HepG2 (cell line): Measurements from ENCODE around the gene ADGRD1. TPM values are rescaled to one million over a fixed set of nuclear protein-coding genes. Genes with fewer than 3 reads are reported as not detected.
A peak's percentile ranks its signal among the peaks of the same experiment; 100 is the strongest.

Source experiments
- ATAC-seq: fragments of 200-7000 bp; cut with Tn5 transposase; 3 replicates; pipeline ENCODE4 v1.9.1; 2020; ENCODE audit warnings: mild to moderate bottlenecking, moderate library complexity
- BruUV-seq: library from RNA; stranded (reverse); fragments of 400-500 nt; replicated peaks from 2 replicates; lab custom pipeline; 2021; lab: Mats Ljungman, UMichigan
- CTCF ChIA-PET: fragments of 300-600 bp; formaldehyde crosslinking; extraction: SDS; loops from one replicate; lab custom pipeline; 2021; ENCODE audit warnings: low total read pairs, inconsistent platforms, low intra/inter-chr PET ratio; lab: Yijun Ruan, JAX
- POLR2A ChIA-PET: fragments of 350-600 bp; sonication (Branson Sonifier 250); formaldehyde crosslinking; loops from one replicate; lab custom pipeline; 2020; ENCODE audit warnings: antibody characterized with exemption, inconsistent platforms; lab: Yijun Ruan, JAX
- DNase-seq: peaks from one replicate; pipeline ENCODE4 v3.0.0-alpha.2; 2015; ENCODE audit warnings: low spot score
- FAIRE-seq: peaks from 3 replicates; lab custom pipeline; 2011; peaks lifted over from hg19 to GRCh38; lab: Jason Lieb, UNC
- H2AFZ ChIP-seq: one replicate; pipeline ENCODE4 v1.6.1; 2011; ENCODE audit warnings: low read length, inconsistent platforms
- H3K27ac ChIP-seq: fragments of 300-600 bp; 3 replicates; pipeline ENCODE4 v1.8.0; 2011; ENCODE audit warnings: mixed run types, mild to moderate bottlenecking, mixed read lengths, low read length, inconsistent platforms; ENCODE audit not compliant: insufficient read depth; ENCODE audit errors: extremely low read length
- H3K27me3 ChIP-seq, 2 experiments: fragments of 200-600 bp in 1 of 2; 2 replicates in 1 of 2; 3 replicates in 1 of 2; pipeline versions ENCODE4 v1.6.0 to v1.8.0; 2011; ENCODE audit warnings: low read length in 2 of 2, mild to moderate bottlenecking in 2 of 2, moderate library complexity in 2 of 2, inconsistent platforms in 1 of 2; ENCODE audit not compliant: insufficient read depth in 2 of 2, control insufficient read depth in 1 of 2
- H3K36me3 ChIP-seq, 2 experiments: fragments of 200-600 bp in 1 of 2; replicated peaks in 1 of 2; 2 replicates in 1 of 2; 3 replicates in 1 of 2; pipeline versions ENCODE4 v1.5.1 to v1.8.0; 2011; ENCODE audit warnings: low read length in 2 of 2, inconsistent platforms in 1 of 2; ENCODE audit not compliant: insufficient read depth in 2 of 2, control insufficient read depth in 1 of 2
- H3K4me1 ChIP-seq: 2 replicates; pipeline ENCODE4 v1.5.1; 2012; ENCODE audit warnings: low read length, inconsistent platforms; ENCODE audit not compliant: insufficient read depth
- H3K4me2 ChIP-seq: 2 replicates; pipeline ENCODE4 v1.6.0; 2011; ENCODE audit warnings: low read depth, low read length, inconsistent platforms
- H3K4me3 ChIP-seq, 3 experiments: fragments of 200-600 bp in 1 of 3; sonication (generic), shearing (Covaris generic) in 1 of 3; replicated peaks in 1 of 3; 2 replicates each; pipeline ENCODE4 v1.5.1; 2011 to 2016; ENCODE audit warnings: low read length in 3 of 3, inconsistent platforms in 2 of 3, low read depth in 2 of 3, mild to moderate bottlenecking in 2 of 3, control low read depth in 1 of 3, mixed read lengths in 1 of 3; ENCODE audit not compliant: insufficient read depth in 1 of 3
- H3K79me2 ChIP-seq: one replicate; pipeline ENCODE4 v1.6.1; 2011; ENCODE audit warnings: low read length, inconsistent platforms; ENCODE audit not compliant: insufficient read depth
- H3K9ac ChIP-seq: 2 replicates; pipeline ENCODE4 v1.6.0; 2011; ENCODE audit warnings: mild to moderate bottlenecking, low read depth, low read length, inconsistent platforms; ENCODE audit not compliant: insufficient read depth
- H3K9me3 ChIP-seq: 2 replicates; pipeline ENCODE4 v1.5.1; 2012; ENCODE audit warnings: mild to moderate bottlenecking, low read length
- H4K20me1 ChIP-seq: 2 replicates; pipeline ENCODE4 v1.6.0; 2011; ENCODE audit warnings: inconsistent platforms, mild to moderate bottlenecking, low read length, moderate library complexity; ENCODE audit not compliant: insufficient read depth
- BRCA1 ChIP-seq: sonication (generic); formaldehyde crosslinking; IDR thresholded peaks from 2 replicates; pipeline ENCODE4 v1.4.0; 2020; ENCODE audit warnings: missing genetic modification reagents
- MAFK ChIP-seq, 2 experiments: IDR thresholded peaks in 1 of 2; conservative IDR thresholded peaks in 1 of 2; 2 replicates each; pipeline ENCODE4 v1.6.1; 2011; ENCODE audit warnings: improper control_type of control experiment in 2 of 2, low read length in 2 of 2
- NR2F1 ChIP-seq, 2 experiments: fragments of 450-650 bp in 1 of 2; formaldehyde crosslinking in 1 of 2; IDR thresholded peaks; 2 replicates each; pipeline versions ENCODE4 v1.5.0 to v1.6.1; 2016 to 2020; ENCODE audit warnings: mild to moderate bottlenecking in 1 of 2, missing compliant biosample characterization in 1 of 2, missing genetic modification reagents in 1 of 2, moderate library complexity in 1 of 2
- PCBP1 ChIP-seq: fragments of 200-400 bp; formaldehyde crosslinking; IDR thresholded peaks from 2 replicates; pipeline ENCODE4 v1.6.1; 2017; ENCODE audit warnings: mild to moderate bottlenecking, low read depth, low read length, borderline replicate concordance
- POLR2AphosphoS2 ChIP-seq: IDR thresholded peaks from 2 replicates; pipeline ENCODE4 v1.6.1; 2011; ENCODE audit warnings: low read depth, low read length, improper control_type of control experiment
- SMAD9 ChIP-seq: sonication (generic); formaldehyde crosslinking; IDR thresholded peaks from 2 replicates; pipeline ENCODE4 v1.5.1; 2020; ENCODE audit warnings: mild to moderate bottlenecking, missing genetic modification reagents
- SMARCC2 ChIP-seq: fragments of 450-650 bp; IDR thresholded peaks from 2 replicates; pipeline ENCODE4 v1.6.1; 2017; ENCODE audit warnings: antibody characterized with exemption, mild to moderate bottlenecking
- WGBS: methylation state at CpG from one replicate; pipeline ENCODE4 v1.1.6; 2017; ENCODE audit warnings: low lambda C conversion rate; 5-methylcytosine and 5-hydroxymethylcytosine counted together
- in situ Hi-C: cut with HindIII; loops from 2 replicates; pipeline ENCODE4 v1.10.0; 2017; ENCODE audit warnings: low pct_unique_long_range_greater_than_20kb; ENCODE audit not compliant: extremely low pct_ligation_motif_present
- intact Hi-C: fragments of 100-400 bp; cut with micrococcal nuclease; formaldehyde crosslinking; loops from one replicate; pipeline ENCODE4 v1.10.0; 2022; ENCODE audit not compliant: unreplicated experiment
- polyA plus RNA-seq, 8 experiments: library from polyadenylated mRNA; depleted of rRNA in 3 of 8; stranded (reverse) in 7 of 8; unstranded in 1 of 8; fragments of >200 nt; fragmentation: Illumina TruSeq in 4 of 8; extraction: Trizol in 4 of 8; gene quantifications; 2 replicates each; pipeline versions ENCODE4 v1.2.1 to v1.2.3, GENCODE V29; 2011 to 2016; ENCODE audit warnings: low read depth in 4 of 8, missing spikeins in 1 of 8, mixed read lengths in 1 of 8; ENCODE audit not compliant: insufficient read depth in 1 of 8
- total RNA-seq, 5 experiments: library from RNA; depleted of rRNA; stranded (reverse); fragments of >200 nt; fragmentation: Illumina TruSeq; extraction: Trizol; gene quantifications; 2 replicates each; pipeline ENCODE4 v1.2.3, GENCODE V29; 2016; ENCODE audit warnings: low read depth in 1 of 5

The ADGRD1 gene
- total and polyA plus RNA-seq, 2 of the 13 experiments (the other 11 are each of a cell fraction or from before 2014, with no cell fraction given) = 0.46 to 12.4 TPM

GRCh38 chr12:131076791-131077747 is 123.4 kb downstream of the ADGRD1 start:
- CTCF ChIA-PET = no interaction called here
- no peak for ATAC-seq
- POLR2A ChIA-PET = no interaction called here
- no peaks in the 10 kb centered on the region for H3K36me3 ChIP-seq
- no peaks in the 10 kb centered on the region for H3K4me1 ChIP-seq
- no peaks in the 10 kb centered on the region for H3K79me2 ChIP-seq
- DNase-seq = no peak
- no peak overlapping the region for H3K4me2 ChIP-seq
- BruUV-seq = no TSS peak
- H3K9ac ChIP-seq = no peak overlapping the region
- no peak for FAIRE-seq
- TF ChIP-seq NR2F1 (CRISPR knock-in tag; IDR thresholded peaks at IDR 0.05) (no peak), MAFK (conservative IDR thresholded peaks at IDR 0.05 in 1 of 2, IDR thresholded peaks at IDR 0.05 in 1 of 2; ENCODE audit: low read length in 2 of 2) (0 out of 4 replicates have a peak, but pooled peaks of 1 of the 2 experiments have one; percentile 11), BRCA1 (CRISPR knock-in tag) (no peak), POLR2AphosphoS2 (no peak), SMAD9 (CRISPR knock-in tag) (no peak), SMARCC2 (no peak), PCBP1 (no peak)
- TF ChIP-seq, all 625 proteins: peak for 1
- no peaks in the 10 kb centered on the region for H3K9me3 ChIP-seq
- H3K27me3 ChIP-seq = no peaks in the 10 kb centered on the region
- H2AFZ ChIP-seq = no peak overlapping the region
- no peak overlapping the region for H3K4me3 ChIP-seq
- in situ Hi-C loops (no loop called here), intact Hi-C loops (no loop called here)
- 0 out of 2 replicates have a peak, but pooled peaks cover 2% of the 10 kb centered on the region for H4K20me1 ChIP-seq
- WGBS = 87% methylated on average over 11 of the region's 25 CpGs
- H3K27ac ChIP-seq = no peak overlapping the region
